K562 (cell line): ENCODE measurements around the gene SYTL4. TPM values are rescaled to one million over a fixed set of nuclear protein-coding genes. Genes with fewer than 3 reads are reported as not detected.
A peak's percentile ranks its signal among the peaks of the same experiment; 100 is the strongest.

ENCODE experiments used
- ATAC-seq: fragments of 200-7000 bp; cut with Tn5 transposase; 3 replicates; pipeline ENCODE4 v1.9.1; 2020; ENCODE audit warnings: moderate library complexity
- BruUV-seq: library from RNA; stranded (reverse); fragments of 400-500 nt; replicated peaks from 2 replicates; lab custom pipeline; 2021; lab: Mats Ljungman, UMichigan
- CTCF ChIA-PET: fragments of 300-600 bp; formaldehyde crosslinking; extraction: SDS; loops from one replicate; lab custom pipeline; 2021; ENCODE audit warnings: low intra/inter-chr PET ratio; lab: Yijun Ruan, JAX
- POLR2A ChIA-PET: fragments of 300-600, 350-650 bp; sonication (Branson Sonifier 250); formaldehyde crosslinking; extraction: SDS; loops from one replicate; lab custom pipeline; 2021; ENCODE audit warnings: antibody characterized with exemption, inconsistent platforms; lab: Yijun Ruan, JAX
- DNase-seq, 4 experiments: peaks; one replicate each; pipeline versions ENCODE4 v3.0.0 to v3.0.0-alpha.2; 2011 to 2018; ENCODE audit warnings: low spot score in 3 of 4, mixed read lengths in 3 of 4; ENCODE audit errors: extremely low read depth in 1 of 4
- FAIRE-seq: peaks from 2 replicates; lab custom pipeline; 2011; peaks lifted over from hg19 to GRCh38; lab: Jason Lieb, UNC
- H2AFZ ChIP-seq: 2 replicates; pipeline ENCODE4 v1.6.0; 2011; ENCODE audit warnings: low read depth, low read length, control low read depth, inconsistent platforms
- H3K27ac ChIP-seq: fragments of 200-600 bp; 3 replicates; pipeline ENCODE4 v1.8.0; 2011; ENCODE audit warnings: low read depth, mild to moderate bottlenecking, control low read depth, inconsistent platforms, low read length, moderate library complexity, mixed read lengths; ENCODE audit errors: extremely low read depth
- H3K27me3 ChIP-seq, 2 experiments: fragments of 300-600 bp in 1 of 2; 2 replicates in 1 of 2; 3 replicates in 1 of 2; pipeline versions ENCODE4 v1.6.0 to v1.8.0; 2011; ENCODE audit warnings: inconsistent platforms in 2 of 2, low read length in 2 of 2, mild to moderate bottlenecking in 1 of 2, mixed read lengths in 1 of 2, moderate library complexity in 1 of 2; ENCODE audit not compliant: control insufficient read depth in 2 of 2, insufficient read depth in 2 of 2
- H3K36me3 ChIP-seq: fragments of 300-600 bp; 3 replicates; pipeline ENCODE4 v1.8.0; 2011; ENCODE audit warnings: mild to moderate bottlenecking, low read length, inconsistent platforms; ENCODE audit not compliant: control insufficient read depth, insufficient read depth
- H3K4me1 ChIP-seq, 2 experiments: fragments of 200-600 bp in 1 of 2; replicated peaks in 1 of 2; 2 replicates in 1 of 2; 3 replicates in 1 of 2; pipeline versions ENCODE4 v1.5.1 to v1.8.0; 2011; ENCODE audit warnings: inconsistent platforms in 2 of 2, low read length in 2 of 2, mild to moderate bottlenecking in 1 of 2, mixed read lengths in 1 of 2, moderate library complexity in 1 of 2; ENCODE audit not compliant: control insufficient read depth in 2 of 2, insufficient read depth in 2 of 2
- H3K4me2 ChIP-seq: 2 replicates; pipeline ENCODE4 v1.6.1; 2011; ENCODE audit warnings: low read length, control low read depth, inconsistent platforms, mixed read lengths; ENCODE audit not compliant: insufficient read depth
- H3K4me3 ChIP-seq: fragments of 200-600 bp; sonication (generic), shearing (Covaris generic); 2 replicates; pipeline ENCODE4 v1.5.1; 2016; ENCODE audit warnings: control low read depth, inconsistent platforms
- H3K79me2 ChIP-seq: fragments of 200-600 bp; 3 replicates; pipeline ENCODE4 v1.8.0; 2011; ENCODE audit warnings: low read length, inconsistent platforms; ENCODE audit not compliant: control insufficient read depth, insufficient read depth
- H3K9ac ChIP-seq, 2 experiments: 2 replicates each; pipeline versions ENCODE4 v1.6.0 to v1.6.1; 2011; ENCODE audit warnings: low read depth in 2 of 2, low read length in 2 of 2, control low read depth in 1 of 2, inconsistent platforms in 1 of 2, mild to moderate bottlenecking in 1 of 2, mixed read lengths in 1 of 2; ENCODE audit not compliant: insufficient read depth in 1 of 2
- H3K9me1 ChIP-seq: one replicate; pipeline ENCODE4 v1.6.0; 2011; ENCODE audit warnings: inconsistent platforms, mild to moderate bottlenecking, low read length, moderate library complexity; ENCODE audit not compliant: control insufficient read depth, insufficient read depth
- H3K9me3 ChIP-seq: replicated peaks from 2 replicates; pipeline ENCODE4 v1.5.1; 2011; ENCODE audit warnings: low read depth, low read length, inconsistent platforms; ENCODE audit not compliant: control insufficient read depth, insufficient read depth
- H4K20me1 ChIP-seq: replicated peaks from 2 replicates; pipeline ENCODE4 v1.6.1; 2011; ENCODE audit warnings: low read length, inconsistent platforms, mixed read lengths; ENCODE audit not compliant: control insufficient read depth, insufficient read depth
- EGR1 ChIP-seq: fragments of 450-650 bp; conservative IDR thresholded peaks from 2 replicates; pipeline ENCODE4 v1.6.1; 2017; ENCODE audit warnings: mild to moderate bottlenecking
- NCOA2 ChIP-seq, 2 experiments: fragments of 450-650 bp; IDR thresholded peaks; 2 replicates each; pipeline ENCODE4 v1.6.1; 2018; ENCODE audit warnings: mild to moderate bottlenecking in 2 of 2, moderate library complexity in 1 of 2; ENCODE audit not compliant: partially characterized antibody in 2 of 2
- PCBP2 ChIP-seq: fragments of 200-400 bp; formaldehyde crosslinking; IDR thresholded peaks from 2 replicates; pipeline ENCODE4 v1.6.1; 2018; ENCODE audit warnings: low read length, low read depth, mild to moderate bottlenecking, moderate library complexity; ENCODE audit not compliant: poor library complexity, severe bottlenecking
- POLR2G ChIP-seq: fragments of 200-400 bp; formaldehyde crosslinking; IDR thresholded peaks from 2 replicates; pipeline ENCODE4 v1.6.1; 2017; ENCODE audit warnings: low read depth, mild to moderate bottlenecking, antibody characterized with exemption, low read length, moderate library complexity
- RBM14 ChIP-seq: fragments of 200-400 bp; formaldehyde crosslinking; IDR thresholded peaks from 2 replicates; pipeline ENCODE4 v1.6.1; 2018; ENCODE audit warnings: low read depth, mild to moderate bottlenecking, low read length, moderate library complexity, borderline replicate concordance; ENCODE audit not compliant: insufficient read depth
- WGBS: fragments of 100-300 bp; shearing (Covaris generic); methylation state at CpG from one replicate; pipeline ENCODE4 v1.1.6; 2016; ENCODE audit warnings: low coverage, mixed read lengths; ENCODE audit not compliant: insufficient coverage; ENCODE audit errors: missing lambda C conversion rate; 5-methylcytosine and 5-hydroxymethylcytosine counted together
- in situ Hi-C: fragments of 300-500 bp; cut with MboI; formaldehyde crosslinking; loops from 4 replicates; pipeline ENCODE4 v1.15.0; 2018; ENCODE audit warnings: inconsistent platforms, mixed read lengths
- intact Hi-C: fragments of 100-400 bp; cut with micrococcal nuclease; formaldehyde crosslinking; loops from 2 replicates; pipeline ENCODE4 v1.14.2; 2022
- polyA plus RNA-seq, 8 experiments: library from polyadenylated mRNA; depleted of rRNA in 4 of 8; stranded (reverse) in 5 of 8; unstranded in 3 of 8; fragments of >200 nt; fragmentation: Nextera tagmentation in 2 of 8; fragmentation: Illumina TruSeq in 1 of 8; extraction: Ambion mirVana in 2 of 8; extraction: Trizol in 1 of 8; gene quantifications; 2 replicates each; pipeline versions ENCODE4 v1.2.1 to v1.2.3, GENCODE V29; 2011 to 2014; ENCODE audit warnings: inconsistent platforms in 1 of 8, missing spikeins in 1 of 8
- total RNA-seq, 7 experiments: library from RNA; depleted of rRNA in 6 of 7; stranded (reverse); fragments of >200 nt in 6 of 7; fragmentation: Illumina TruSeq in 2 of 7; extraction: Trizol in 2 of 7; gene quantifications; 2 replicates each; pipeline versions ENCODE4 v1.2.1 to v1.2.3, GENCODE V29; 2011 to 2021; ENCODE audit warnings: low replicate concordance in 1 of 7

The SYTL4 gene
- total and polyA plus RNA-seq, 9 of the 15 experiments (the other 6 are each of a cell fraction or from before 2014, with no cell fraction given): 0.65 to 9.0 (median 1.5) TPM

DNA sequence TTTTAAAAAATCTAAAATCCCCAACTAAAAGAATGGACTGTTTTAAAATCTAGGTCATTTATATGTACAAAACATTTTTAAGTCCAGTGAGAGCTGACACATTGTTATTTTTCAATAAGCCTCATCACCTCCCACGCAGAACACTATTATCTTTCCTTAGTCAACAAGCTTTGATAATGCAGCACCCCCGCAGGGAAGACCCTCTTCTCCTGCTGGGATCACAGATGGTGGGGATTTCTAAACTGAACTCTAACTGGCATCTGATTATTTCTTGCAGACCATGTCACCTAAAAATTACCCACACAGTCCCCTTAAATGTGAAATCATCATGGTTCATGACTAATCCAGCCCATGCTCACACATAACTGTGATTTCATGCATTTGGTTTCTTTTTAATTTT is 11.6 kb downstream of the SYTL4 start:
- DNase-seq: no peak
- TF ChIP-seq NCOA2 (IDR thresholded peaks at IDR 0.05; ENCODE audit: partially characterized antibody in 2 of 2) (no peak), EGR1 (peak; percentile 18; the same call in 1 of the 2 replicates), RBM14 (no peak)
- 0% methylated on average over 2 of the region's 2 CpGs for WGBS
- Histone ChIP-seq H3K9me1 (no peaks in the 10 kb centered on the region), H3K27me3 (no peaks in the 10 kb centered on the region), H3K9ac (no peak overlapping the region), H4K20me1 (no peaks in the 10 kb centered on the region), H2AFZ (no peak overlapping the region), H3K79me2 (no peaks in the 10 kb centered on the region), H3K4me1 (no peaks in the 10 kb centered on the region), H3K4me2 (no peak overlapping the region), H3K4me3 (no peak overlapping the region), H3K27ac (no peak overlapping the region), H3K9me3 (no peaks in the 10 kb centered on the region), H3K36me3 (no peaks in the 10 kb centered on the region)
- ATAC-seq: no peak
- BruUV-seq: no TSS peak
- no peak for FAIRE-seq
- intact Hi-C loops (no loop called here), in situ Hi-C loops (no loop called here)
- ChIA-PET CTCF (interaction anchor here (0.6 kb wide), 1 partner anchor 340 kb away, joined by 3 read pairs; no protein-coding TSS in a partner anchor), POLR2A (no interaction called here)

DNA sequence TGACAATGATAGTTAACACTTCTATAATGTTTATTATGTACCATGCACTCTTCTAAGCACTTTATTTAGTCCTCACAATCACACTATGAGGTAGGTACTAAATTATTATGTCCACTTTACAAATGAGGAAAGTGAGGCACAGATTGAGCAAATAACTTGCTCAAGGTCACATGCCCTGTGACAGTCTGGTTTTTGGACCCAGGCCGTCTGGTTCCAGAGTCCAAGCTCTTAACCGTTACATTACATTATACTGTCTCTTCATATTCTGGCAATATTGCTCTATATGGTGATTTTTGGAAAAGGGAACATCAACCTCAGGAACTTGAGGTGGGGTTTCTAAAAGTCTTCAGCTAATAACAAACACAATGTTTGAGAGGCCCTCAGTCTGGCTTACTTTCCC is 12.8 kb downstream of the SYTL4 start:
- Histone ChIP-seq H4K20me1 (no peaks in the 10 kb centered on the region), H3K9me1 (no peaks in the 10 kb centered on the region), H3K9ac (no peak overlapping the region), H3K27ac (no peak overlapping the region), H3K4me2 (no peak overlapping the region), H3K4me1 (no peaks in the 10 kb centered on the region), H3K79me2 (no peaks in the 10 kb centered on the region), H2AFZ (no peak overlapping the region), H3K4me3 (no peak overlapping the region), H3K27me3 (no peaks in the 10 kb centered on the region), H3K9me3 (no peaks in the 10 kb centered on the region), H3K36me3 (no peaks in the 10 kb centered on the region)
- ATAC-seq (no peak), DNase-seq (no peak), FAIRE-seq (no peak)
- intact Hi-C loops: no loop called here
- CTCF ChIA-PET: no interaction called here
- TF ChIP-seq PCBP2 (no peak), POLR2G (no peak)
- POLR2A ChIA-PET: no interaction called here
- 14% methylated on average over 2 of the region's 2 CpGs for WGBS
- no TSS peak for BruUV-seq
- in situ Hi-C loops: no loop called here
